Measurements from ENCODE around the gene RBM47. TPM values are rescaled to one million over a fixed set of nuclear protein-coding genes. Genes with fewer than 3 reads are reported as not detected.

The RBM47 gene
- total and polyA plus RNA-seq, 2 experiments from 2014 or later = 35.6 to 139 TPM

- DNase-seq (ENCODE audit: low spot score) (no peak), ATAC-seq (no peak)
- Mint-ChIP-seq H3K4me3 (no peak overlapping the region), H3K27me3 (ENCODE audit: insufficient read depth, low read depth, poor library complexity) (no peaks in the 10 kb centered on the region), H3K9me3 (peaks cover 8% of the 10 kb centered on the region; the same call in 2 of the 3 replicates), H3K4me1 (no peaks in the 10 kb centered on the region), H3K27ac (no peak overlapping the region), H3K36me3 (ENCODE audit: low read depth) (peaks cover 30% of the 10 kb centered on the region)
- Histone ChIP-seq H3F3A (replicated peaks; ENCODE audit: low read depth) (no peaks in the 10 kb centered on the region), H3K36me3 (ENCODE audit: insufficient read depth) (peaks cover 14% of the 10 kb centered on the region), H3K79me2 (replicated peaks; ENCODE audit: insufficient read depth) (no peaks in the 10 kb centered on the region), H3K27ac (ENCODE audit: low read depth) (no peak overlapping the region), H3K27me3 (ENCODE audit: insufficient read depth) (no peaks in the 10 kb centered on the region), H3K9me2 (ENCODE audit: insufficient read depth) (no peaks in the 10 kb centered on the region), H3K4me3 (no peak overlapping the region), H4K20me1 (replicated peaks; ENCODE audit: insufficient read depth) (no peaks in the 10 kb centered on the region), H3K4me2 (no peak overlapping the region), H2AFZ (no peak overlapping the region), H3K4me1 (ENCODE audit: insufficient read depth) (no peaks in the 10 kb centered on the region)
- TF ChIP-seq POLR2AphosphoS5 (IDR thresholded peaks at IDR 0.05; ENCODE audit: low read depth) = no peak
- TF ChIP-seq ZNF331 (CRISPR knock-in tag; IDR thresholded peaks at IDR 0.05; ENCODE audit: low read depth) = no peak
- TF ChIP-seq STAT1 (IDR thresholded peaks at IDR 0.05; ENCODE audit: unreplicated experiment) = no peak
- no peak for TF ChIP-seq EZH2phosphoT487 (IDR thresholded peaks at IDR 0.05; ENCODE audit: unreplicated experiment)
- TF ChIP-seq ZNF114 (CRISPR knock-in tag; IDR thresholded peaks at IDR 0.05) = no peak
- no peak for TF ChIP-seq EZH2 (IDR thresholded peaks at IDR 0.05; ENCODE audit: low read depth, unreplicated experiment)
- TF ChIP-seq JUNB (IDR thresholded peaks at IDR 0.05; ENCODE audit: unreplicated experiment) = no peak
- TF ChIP-seq CTCF (conservative IDR thresholded peaks at IDR 0.05; ENCODE audit: low read depth in 2 of 2) = no peak
- no peak for TF ChIP-seq NANOG (IDR thresholded peaks at IDR 0.05; ENCODE audit: borderline replicate concordance)
- no peak for TF ChIP-seq ZNF462 (CRISPR knock-in tag; IDR thresholded peaks at IDR 0.05)
- TF ChIP-seq REST (IDR thresholded peaks at IDR 0.05; ENCODE audit: unreplicated experiment) = no peak
Measured at GRCh38 chr4:40418430-40419230, 211.0 kb downstream of the RBM47 start.

All from GM23338 (cell line).